Measurements from ENCODE around the gene ZBTB45.

GRCh38 chr19:58520257-58520599 is 618 bp upstream of the ZBTB45 start:
- TF ChIP-seq JAZF1 (CRISPR knock-in tag; IDR thresholded peaks at IDR 0.05) (no peak), CTCF (IDR thresholded peaks at IDR 0.05) (no peak), CBFB (CRISPR knock-in tag; IDR thresholded peaks at IDR 0.05; ENCODE audit: low read depth) (no peak), AFF4 (CRISPR knock-in tag; IDR thresholded peaks at IDR 0.05; ENCODE audit: borderline replicate concordance) (no peak), USF1 (CRISPR knock-in tag; IDR thresholded peaks at IDR 0.05) (no peak), NR3C1 (CRISPR knock-in tag; conservative IDR thresholded peaks at IDR 0.05; ENCODE audit: low read depth) (no peak)

All from WTC11 (cell line).